ENCODE measurements around the gene KIF5B. TPM values are rescaled to one million over a fixed set of nuclear protein-coding genes. Genes with fewer than 3 reads are reported as not detected.

Gene KIF5B
- total RNA-seq, 1 donor from 2014 or later = 160 TPM

- Mint-ChIP-seq H3K4me1 (ENCODE audit: low read depth, unreplicated experiment) (no peaks in the 10 kb centered on the region), H3K36me3 (ENCODE audit: low read depth, unreplicated experiment) (peaks cover 12% of the 10 kb centered on the region), H3K4me3 (ENCODE audit: unreplicated experiment) (no peak overlapping the region), H3K27ac (ENCODE audit: unreplicated experiment) (peak overlapping the region; percentile 9), H3K27me3 (ENCODE audit: low read depth, unreplicated experiment) (no peaks in the 10 kb centered on the region), H3K9me3 (ENCODE audit: unreplicated experiment) (no peaks in the 10 kb centered on the region)
- Histone ChIP-seq H3K9ac (ENCODE audit: low read length) (no peak overlapping the region), H3K36me3 (ENCODE audit: insufficient read depth, low read length) (peaks cover 76% of the 10 kb centered on the region), H3K27me3 (ENCODE audit: insufficient read depth, low read length) (no peaks in the 10 kb centered on the region), H3K9me3 (ENCODE audit: insufficient read depth, low read depth, low read length) (no peaks in the 10 kb centered on the region), H3K4me2 (ENCODE audit: low read length) (no peak overlapping the region), H3K79me2 (ENCODE audit: insufficient read depth, low read length) (peaks cover 8% of the 10 kb centered on the region), H3K4me3 (ENCODE audit: insufficient read depth, low read depth, low read length) (no peak overlapping the region), H3K4me1 (ENCODE audit: insufficient read depth, low read length) (no peaks in the 10 kb centered on the region), H2AFZ (ENCODE audit: low read depth, low read length) (no peak overlapping the region), H3K27ac (ENCODE audit: low read depth, low read length) (no peak overlapping the region), H4K20me1 (ENCODE audit: insufficient read depth, low read length) (peaks cover 31% of the 10 kb centered on the region)
- FAIRE-seq = no peak
- no peak for TF ChIP-seq EZH2 (IDR thresholded peaks at IDR 0.05; ENCODE audit: insufficient read depth, low read length)
- TF ChIP-seq, protein P1, sequence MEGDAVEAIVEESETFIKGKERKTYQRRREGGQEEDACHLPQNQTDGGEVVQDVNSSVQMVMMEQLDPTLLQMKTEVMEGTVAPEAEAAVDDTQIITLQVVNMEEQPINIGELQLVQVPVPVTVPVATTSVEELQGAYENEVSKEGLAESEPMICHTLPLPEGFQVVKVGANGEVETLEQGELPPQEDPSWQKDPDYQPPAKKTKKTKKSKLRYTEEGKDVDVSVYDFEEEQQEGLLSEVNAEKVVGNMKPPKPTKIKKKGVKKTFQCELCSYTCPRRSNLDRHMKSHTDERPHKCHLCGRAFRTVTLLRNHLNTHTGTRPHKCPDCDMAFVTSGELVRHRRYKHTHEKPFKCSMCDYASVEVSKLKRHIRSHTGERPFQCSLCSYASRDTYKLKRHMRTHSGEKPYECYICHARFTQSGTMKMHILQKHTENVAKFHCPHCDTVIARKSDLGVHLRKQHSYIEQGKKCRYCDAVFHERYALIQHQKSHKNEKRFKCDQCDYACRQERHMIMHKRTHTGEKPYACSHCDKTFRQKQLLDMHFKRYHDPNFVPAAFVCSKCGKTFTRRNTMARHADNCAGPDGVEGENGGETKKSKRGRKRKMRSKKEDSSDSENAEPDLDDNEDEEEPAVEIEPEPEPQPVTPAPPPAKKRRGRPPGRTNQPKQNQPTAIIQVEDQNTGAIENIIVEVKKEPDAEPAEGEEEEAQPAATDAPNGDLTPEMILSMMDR (IDR thresholded peaks at IDR 0.05; ENCODE audit: insufficient read depth, low read depth, low read length) = no peak
- DNase-seq (ENCODE audit: low read depth) = no peak
Observed at GRCh38 chr10:32015386-32015785, 40.8 kb downstream of the KIF5B start.

DNA sequence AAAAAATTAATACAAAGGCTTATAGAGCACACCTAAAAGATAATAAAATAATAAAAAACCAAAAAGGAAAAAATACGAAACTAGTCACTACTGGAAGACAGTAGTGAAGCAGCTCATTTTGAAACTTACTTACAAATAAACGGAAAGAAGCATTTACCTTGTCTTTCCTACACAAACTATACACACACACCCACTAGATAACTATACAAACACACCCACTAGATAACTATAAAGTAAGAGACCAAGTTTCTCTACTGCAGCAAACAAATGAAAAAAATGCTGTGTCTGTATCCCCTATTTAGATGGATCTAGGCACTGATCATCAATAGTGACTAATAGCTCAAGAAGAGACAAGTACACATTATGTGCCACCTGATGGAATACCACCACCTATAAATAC is 49.2 kb downstream of the KIF5B start:
- Histone ChIP-seq H4K20me1 (ENCODE audit: insufficient read depth, low read length) (peaks cover 27% of the 10 kb centered on the region), H3K4me3 (ENCODE audit: insufficient read depth, low read depth, low read length) (no peak overlapping the region), H3K27ac (ENCODE audit: low read depth, low read length) (no peak overlapping the region), H3K9ac (ENCODE audit: low read length) (no peak overlapping the region), H3K36me3 (ENCODE audit: insufficient read depth, low read length) (peaks cover 32% of the 10 kb centered on the region), H3K9me3 (ENCODE audit: insufficient read depth, low read depth, low read length) (no peaks in the 10 kb centered on the region), H3K4me2 (ENCODE audit: low read length) (no peak overlapping the region), H2AFZ (ENCODE audit: low read depth, low read length) (no peak overlapping the region), H3K79me2 (ENCODE audit: insufficient read depth, low read length) (peaks cover 4% of the 10 kb centered on the region), H3K4me1 (ENCODE audit: insufficient read depth, low read length) (peaks cover 3% of the 10 kb centered on the region), H3K27me3 (ENCODE audit: insufficient read depth, low read length) (no peaks in the 10 kb centered on the region)
- TF ChIP-seq, protein P1 (IDR thresholded peaks at IDR 0.05; ENCODE audit: insufficient read depth, low read depth, low read length) = no peak
- no peak for TF ChIP-seq EZH2 (IDR thresholded peaks at IDR 0.05; ENCODE audit: insufficient read depth, low read length)
- Mint-ChIP-seq H3K4me1 (ENCODE audit: low read depth, unreplicated experiment) (peaks cover 14% of the 10 kb centered on the region), H3K4me3 (ENCODE audit: unreplicated experiment) (no peak overlapping the region), H3K27ac (ENCODE audit: unreplicated experiment) (no peak overlapping the region), H3K36me3 (ENCODE audit: low read depth, unreplicated experiment) (peaks cover 7% of the 10 kb centered on the region), H3K9me3 (ENCODE audit: unreplicated experiment) (no peaks in the 10 kb centered on the region), H3K27me3 (ENCODE audit: low read depth, unreplicated experiment) (no peaks in the 10 kb centered on the region)
- no peak for FAIRE-seq
- no peak for DNase-seq (ENCODE audit: low read depth)

DNA sequence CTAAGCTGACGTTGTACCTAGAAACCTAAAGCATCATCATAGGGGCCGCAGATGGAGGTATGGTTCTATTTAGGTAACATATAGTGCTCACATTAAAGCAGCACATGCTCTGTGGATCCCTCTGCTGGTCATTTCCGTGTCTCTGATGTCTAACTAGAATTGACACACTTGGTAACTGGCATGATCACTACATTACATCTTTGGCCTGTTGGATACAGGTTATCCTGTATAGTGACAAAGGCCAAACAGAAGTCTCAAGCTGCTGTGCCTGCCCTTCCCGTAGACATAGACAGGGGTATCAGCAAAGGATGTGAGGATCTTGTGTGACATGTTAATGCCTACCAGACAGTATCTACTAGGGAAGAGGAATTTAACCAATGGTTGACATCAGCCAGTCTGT is 51.2 kb downstream of the KIF5B start:
- Histone ChIP-seq H3K27ac (ENCODE audit: low read depth, low read length) (no peak overlapping the region), H3K4me2 (ENCODE audit: low read length) (no peak overlapping the region), H2AFZ (ENCODE audit: low read depth, low read length) (no peak overlapping the region), H3K4me3 (ENCODE audit: insufficient read depth, low read depth, low read length) (no peak overlapping the region), H3K79me2 (ENCODE audit: insufficient read depth, low read length) (no peaks in the 10 kb centered on the region), H3K9me3 (ENCODE audit: insufficient read depth, low read depth, low read length) (no peaks in the 10 kb centered on the region), H4K20me1 (ENCODE audit: insufficient read depth, low read length) (peaks cover 22% of the 10 kb centered on the region), H3K4me1 (ENCODE audit: insufficient read depth, low read length) (peaks cover 3% of the 10 kb centered on the region), H3K27me3 (ENCODE audit: insufficient read depth, low read length) (no peaks in the 10 kb centered on the region), H3K36me3 (ENCODE audit: insufficient read depth, low read length) (peaks cover 18% of the 10 kb centered on the region), H3K9ac (ENCODE audit: low read length) (no peak overlapping the region)
- Mint-ChIP-seq H3K36me3 (ENCODE audit: low read depth, unreplicated experiment) (peaks cover 5% of the 10 kb centered on the region), H3K4me1 (ENCODE audit: low read depth, unreplicated experiment) (peaks cover 27% of the 10 kb centered on the region), H3K27me3 (ENCODE audit: low read depth, unreplicated experiment) (no peaks in the 10 kb centered on the region), H3K27ac (ENCODE audit: unreplicated experiment) (no peak overlapping the region), H3K9me3 (ENCODE audit: unreplicated experiment) (no peaks in the 10 kb centered on the region), H3K4me3 (ENCODE audit: unreplicated experiment) (no peak overlapping the region)
- no peak for TF ChIP-seq EZH2 (IDR thresholded peaks at IDR 0.05; ENCODE audit: insufficient read depth, low read length)
- TF ChIP-seq, protein P1 (IDR thresholded peaks at IDR 0.05; ENCODE audit: insufficient read depth, low read depth, low read length) = peak; percentile 59
- peak; percentile 19 for DNase-seq (ENCODE audit: low read depth)
- FAIRE-seq = no peak

Measured in astrocyte (in vitro differentiated cells and primary cell).